ENCODE measurements around the gene THBS3.

DNA sequence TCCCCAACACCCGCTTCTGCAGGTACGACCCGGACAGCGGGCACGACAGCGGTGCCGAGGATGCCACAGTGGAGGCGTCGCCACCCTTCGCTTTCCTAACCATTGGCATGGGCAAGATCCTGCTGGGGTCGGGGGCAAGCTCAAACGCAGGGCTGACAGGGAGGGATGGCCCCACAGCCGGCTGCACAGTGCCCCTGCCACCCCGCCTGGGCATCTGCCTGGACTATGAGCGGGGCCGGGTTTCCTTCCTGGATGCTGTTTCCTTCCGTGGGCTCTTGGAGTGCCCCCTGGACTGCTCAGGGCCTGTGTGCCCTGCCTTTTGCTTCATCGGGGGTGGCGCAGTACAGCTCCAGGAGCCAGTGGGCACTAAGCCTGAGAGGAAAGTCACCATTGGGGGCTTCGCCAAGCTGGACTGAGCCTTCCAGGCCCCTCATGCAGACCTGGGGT is 23.9 kb downstream of the THBS3 start:
- TF ChIP-seq, protein P1, sequence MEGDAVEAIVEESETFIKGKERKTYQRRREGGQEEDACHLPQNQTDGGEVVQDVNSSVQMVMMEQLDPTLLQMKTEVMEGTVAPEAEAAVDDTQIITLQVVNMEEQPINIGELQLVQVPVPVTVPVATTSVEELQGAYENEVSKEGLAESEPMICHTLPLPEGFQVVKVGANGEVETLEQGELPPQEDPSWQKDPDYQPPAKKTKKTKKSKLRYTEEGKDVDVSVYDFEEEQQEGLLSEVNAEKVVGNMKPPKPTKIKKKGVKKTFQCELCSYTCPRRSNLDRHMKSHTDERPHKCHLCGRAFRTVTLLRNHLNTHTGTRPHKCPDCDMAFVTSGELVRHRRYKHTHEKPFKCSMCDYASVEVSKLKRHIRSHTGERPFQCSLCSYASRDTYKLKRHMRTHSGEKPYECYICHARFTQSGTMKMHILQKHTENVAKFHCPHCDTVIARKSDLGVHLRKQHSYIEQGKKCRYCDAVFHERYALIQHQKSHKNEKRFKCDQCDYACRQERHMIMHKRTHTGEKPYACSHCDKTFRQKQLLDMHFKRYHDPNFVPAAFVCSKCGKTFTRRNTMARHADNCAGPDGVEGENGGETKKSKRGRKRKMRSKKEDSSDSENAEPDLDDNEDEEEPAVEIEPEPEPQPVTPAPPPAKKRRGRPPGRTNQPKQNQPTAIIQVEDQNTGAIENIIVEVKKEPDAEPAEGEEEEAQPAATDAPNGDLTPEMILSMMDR (IDR thresholded peaks at IDR 0.05; ENCODE audit: low read depth, low read length), result no peak
- no peak for TF ChIP-seq EZH2phosphoT487 (IDR thresholded peaks at IDR 0.05; ENCODE audit: low read depth)

Data from OCI-LY3 (cell line).